ENCODE data around the gene SHANK3.

SHANK3 gene

DNA sequence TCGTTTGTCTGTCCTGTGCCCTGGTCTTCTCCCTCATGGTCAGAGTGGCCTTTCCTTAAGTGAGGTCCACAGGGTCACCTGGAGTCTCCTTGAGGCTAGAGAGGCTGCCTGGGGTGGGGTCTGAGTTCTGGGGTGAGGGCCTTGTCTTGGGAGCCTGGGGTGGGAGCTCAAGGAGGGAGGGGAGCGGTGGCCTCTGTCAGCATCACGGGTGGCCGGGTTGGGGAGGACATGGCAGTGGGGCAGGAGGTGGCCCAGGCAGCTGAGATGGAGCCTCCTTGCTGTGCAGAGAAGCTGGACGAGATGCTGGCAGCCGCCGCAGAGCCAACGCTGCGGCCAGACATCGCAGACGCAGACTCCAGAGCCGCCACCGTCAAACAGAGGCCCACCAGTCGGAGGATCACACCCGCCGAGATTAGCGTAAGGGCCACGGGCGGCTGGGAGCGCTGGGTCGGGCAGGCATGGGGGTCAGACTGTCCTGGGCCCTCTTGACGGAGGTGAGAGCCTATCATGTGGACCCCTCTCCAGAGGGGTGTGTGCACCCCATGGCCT lies 42.1 kb downstream of the SHANK3 start:
- DNase-seq = no peak

DNA sequence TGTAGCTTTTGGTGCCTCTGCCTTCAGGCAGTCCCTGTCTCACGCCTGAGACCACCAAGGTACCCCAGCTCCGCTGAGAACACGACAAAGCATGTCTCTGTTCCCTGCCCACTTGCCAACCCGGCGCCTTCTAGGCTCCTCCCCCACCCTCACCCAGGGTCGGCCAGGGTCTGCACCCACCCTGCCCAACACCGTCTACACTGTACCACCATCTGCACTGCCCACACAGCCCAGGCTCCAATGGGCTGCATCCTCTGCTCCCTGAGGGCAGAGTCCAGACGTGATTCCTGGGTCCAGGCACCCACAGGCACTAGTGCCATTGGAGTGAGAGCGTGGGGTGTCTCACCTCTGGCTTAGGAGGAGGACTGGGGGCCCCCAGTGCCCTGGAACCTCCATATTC lies 42.6 kb downstream of the SHANK3 start:
- DNase-seq = no peak

DNA sequence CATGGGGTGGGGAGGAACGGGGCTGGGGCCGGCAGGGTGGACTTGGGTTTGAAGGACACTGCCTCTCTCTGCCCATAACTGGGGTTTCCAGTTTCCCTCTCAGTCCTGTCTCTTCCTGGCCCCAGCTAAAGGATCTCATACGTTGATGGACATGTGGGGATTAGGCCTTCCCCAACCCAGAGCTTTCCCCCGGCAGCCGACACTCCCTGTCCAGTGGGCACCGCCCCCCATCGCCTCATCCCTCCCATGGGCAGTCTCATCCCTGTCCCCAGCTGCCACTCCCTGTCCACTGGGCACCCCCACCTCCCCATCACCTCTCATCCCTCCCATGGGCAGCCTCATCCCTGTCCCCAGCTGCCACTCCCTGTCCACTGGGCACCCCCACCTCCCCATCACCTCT lies 43.2 kb downstream of the SHANK3 start:
- DNase-seq = no peak

DNA sequence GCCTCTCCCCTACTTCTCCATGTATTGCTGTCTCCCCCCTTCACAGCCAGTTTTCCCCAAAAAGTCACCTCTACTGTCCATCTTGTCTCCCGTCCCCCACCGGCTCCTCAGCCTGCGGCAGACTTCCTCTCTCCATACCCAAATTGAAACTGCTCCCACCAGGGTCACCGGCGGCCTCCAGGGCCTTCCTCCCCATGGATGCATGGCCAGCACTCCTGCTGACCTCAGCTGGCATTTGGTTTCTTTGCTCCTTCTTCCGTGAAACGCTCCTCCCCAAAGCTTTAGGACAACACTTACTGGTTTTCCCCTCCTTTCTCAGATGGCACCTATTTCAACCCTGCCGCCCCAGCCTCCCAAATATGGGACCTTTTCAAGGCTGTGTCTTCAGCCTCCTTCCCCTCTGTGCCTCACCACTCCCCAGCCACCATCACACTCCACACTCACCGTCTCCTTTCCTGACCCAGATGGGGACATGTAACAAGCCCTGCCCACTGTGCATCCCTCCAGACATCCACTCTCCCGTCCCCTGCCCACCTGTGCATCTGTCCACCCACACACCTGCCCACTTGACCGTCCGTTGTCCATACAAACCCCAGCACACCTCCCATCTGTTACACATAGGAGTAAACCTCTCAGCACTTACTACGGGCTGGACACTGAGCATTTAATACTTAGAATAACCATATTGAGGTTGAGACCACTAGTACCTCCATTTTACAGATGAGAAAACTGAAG lies 43.8 kb downstream of the SHANK3 start:
- no peak for DNase-seq

DNA sequence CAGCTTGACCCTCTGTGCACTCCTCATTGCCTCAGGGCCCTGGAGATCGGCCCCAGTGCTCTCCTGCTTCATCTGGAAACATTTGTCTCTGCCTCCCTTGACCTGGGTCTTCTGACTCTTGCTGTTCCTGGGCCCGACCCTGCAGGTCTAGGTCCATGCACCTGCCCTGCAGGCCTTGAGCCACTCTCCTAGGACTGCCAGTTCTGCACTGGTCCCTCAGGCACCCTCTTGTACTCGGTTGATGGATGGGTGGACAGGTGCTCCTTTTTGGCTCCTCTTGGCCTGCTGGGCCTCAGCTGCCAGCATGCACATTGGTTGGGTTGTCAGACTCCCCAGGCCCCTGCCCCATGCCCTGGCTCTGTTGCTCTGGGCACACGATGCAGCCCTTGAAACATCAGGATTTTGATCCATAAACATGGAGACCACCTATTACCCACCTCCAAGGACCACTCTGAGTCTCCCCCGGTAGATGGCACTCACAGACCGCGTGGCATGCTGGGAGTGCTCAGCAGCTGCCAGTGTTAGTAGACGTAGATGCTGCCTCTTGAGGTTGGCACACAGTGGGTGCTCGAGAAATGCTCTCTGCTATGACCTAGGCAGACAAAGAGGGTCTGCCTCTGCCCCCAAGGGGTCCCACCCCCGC lies 45.2 kb downstream of the SHANK3 start:
- no peak for DNase-seq

DNA sequence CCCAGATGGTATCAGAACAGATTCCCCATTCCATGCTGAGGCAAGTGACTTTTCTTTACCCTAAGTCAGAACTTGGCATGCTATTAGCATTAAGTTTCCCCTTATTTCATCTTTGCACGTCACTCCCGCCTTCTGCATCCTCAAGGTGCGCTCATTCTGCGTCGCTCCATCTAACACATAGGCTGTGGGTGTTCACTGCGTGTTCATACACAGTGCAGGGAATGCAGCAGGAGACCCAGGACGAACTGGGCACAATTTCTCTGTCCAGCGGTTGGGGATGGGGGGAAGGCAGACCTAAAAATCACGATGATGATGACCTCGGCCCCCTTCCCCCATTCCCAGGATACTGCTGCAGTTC lies 45.7 kb downstream of the SHANK3 start:
- DNase-seq = no peak

DNA sequence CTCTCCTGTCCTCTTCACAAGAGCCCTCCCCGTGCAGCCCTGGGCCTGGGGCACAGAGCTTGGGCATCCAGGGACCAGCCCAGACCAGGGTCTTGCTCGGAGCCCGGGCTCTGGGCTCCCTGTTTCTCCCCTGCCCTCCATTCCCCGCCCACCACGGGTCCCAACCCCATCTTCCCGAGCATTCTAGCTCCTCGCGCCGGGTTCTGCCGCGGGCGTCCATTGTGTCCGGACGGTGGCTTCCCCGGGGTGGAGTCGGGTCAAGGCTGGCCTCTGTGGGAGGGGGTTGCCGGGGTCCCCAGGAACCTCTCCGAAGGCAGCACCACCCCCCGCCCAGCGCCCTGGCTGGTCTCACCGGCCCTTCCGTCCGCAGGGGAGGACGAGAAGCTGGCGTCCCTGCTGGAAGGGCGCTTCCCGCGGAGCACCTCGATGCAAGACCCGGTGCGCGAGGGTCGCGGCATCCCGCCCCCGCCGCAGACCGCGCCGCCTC lies 47.2 kb downstream of the SHANK3 start:
- no peak for DNase-seq

DNA sequence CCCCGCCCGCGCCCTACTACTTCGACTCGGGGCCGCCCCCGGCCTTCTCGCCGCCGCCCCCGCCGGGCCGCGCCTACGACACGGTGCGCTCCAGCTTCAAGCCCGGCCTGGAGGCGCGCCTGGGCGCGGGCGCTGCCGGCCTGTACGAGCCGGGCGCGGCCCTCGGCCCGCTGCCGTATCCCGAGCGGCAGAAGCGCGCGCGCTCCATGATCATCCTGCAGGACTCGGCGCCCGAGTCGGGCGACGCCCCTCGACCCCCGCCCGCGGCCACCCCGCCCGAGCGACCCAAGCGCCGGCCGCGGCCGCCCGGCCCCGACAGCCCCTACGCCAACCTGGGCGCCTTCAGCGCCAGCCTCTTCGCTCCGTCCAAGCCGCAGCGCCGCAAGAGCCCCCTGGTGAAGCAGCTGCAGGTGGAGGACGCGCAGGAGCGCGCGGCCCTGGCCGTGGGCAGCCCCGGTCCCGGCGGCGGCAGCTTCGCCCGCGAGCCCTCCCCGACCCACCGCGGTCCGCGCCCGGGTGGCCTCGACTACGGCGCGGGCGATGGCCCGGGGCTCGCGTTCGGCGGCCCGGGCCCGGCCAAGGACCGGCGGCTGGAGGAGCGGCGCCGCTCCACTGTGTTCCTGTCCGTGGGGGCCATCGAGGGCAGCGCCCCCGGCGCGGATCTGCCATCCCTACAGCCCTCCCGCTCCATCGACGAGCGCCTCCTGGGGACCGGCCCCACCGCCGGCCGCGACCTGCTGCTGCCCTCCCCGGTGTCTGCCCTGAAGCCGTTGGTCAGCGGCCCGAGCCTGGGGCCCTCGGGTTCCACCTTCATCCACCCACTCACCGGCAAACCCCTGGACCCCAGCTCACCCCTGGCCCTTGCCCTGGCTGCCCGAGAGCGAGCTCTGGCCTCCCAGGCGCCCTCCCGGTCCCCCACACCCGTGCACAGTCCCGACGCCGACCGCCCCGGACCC lies 48.0 kb downstream of the SHANK3 start:
- no peak for DNase-seq

DNA sequence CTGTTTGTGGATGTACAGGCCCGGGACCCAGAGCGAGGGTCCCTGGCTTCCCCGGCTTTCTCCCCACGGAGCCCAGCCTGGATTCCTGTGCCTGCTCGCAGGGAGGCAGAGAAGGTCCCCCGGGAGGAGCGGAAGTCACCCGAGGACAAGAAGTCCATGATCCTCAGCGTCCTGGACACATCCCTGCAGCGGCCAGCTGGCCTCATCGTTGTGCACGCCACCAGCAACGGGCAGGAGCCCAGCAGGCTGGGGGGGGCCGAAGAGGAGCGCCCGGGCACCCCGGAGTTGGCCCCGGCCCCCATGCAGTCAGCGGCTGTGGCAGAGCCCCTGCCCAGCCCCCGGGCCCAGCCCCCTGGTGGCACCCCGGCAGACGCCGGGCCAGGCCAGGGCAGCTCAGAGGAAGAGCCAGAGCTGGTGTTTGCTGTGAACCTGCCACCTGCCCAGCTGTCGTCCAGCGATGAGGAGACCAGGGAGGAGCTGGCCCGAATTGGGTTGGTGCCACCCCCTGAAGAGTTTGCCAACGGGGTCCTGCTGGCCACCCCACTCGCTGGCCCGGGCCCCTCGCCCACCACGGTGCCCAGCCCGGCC lies 48.7 kb downstream of the SHANK3 start:
- DNase-seq = no peak

DNA sequence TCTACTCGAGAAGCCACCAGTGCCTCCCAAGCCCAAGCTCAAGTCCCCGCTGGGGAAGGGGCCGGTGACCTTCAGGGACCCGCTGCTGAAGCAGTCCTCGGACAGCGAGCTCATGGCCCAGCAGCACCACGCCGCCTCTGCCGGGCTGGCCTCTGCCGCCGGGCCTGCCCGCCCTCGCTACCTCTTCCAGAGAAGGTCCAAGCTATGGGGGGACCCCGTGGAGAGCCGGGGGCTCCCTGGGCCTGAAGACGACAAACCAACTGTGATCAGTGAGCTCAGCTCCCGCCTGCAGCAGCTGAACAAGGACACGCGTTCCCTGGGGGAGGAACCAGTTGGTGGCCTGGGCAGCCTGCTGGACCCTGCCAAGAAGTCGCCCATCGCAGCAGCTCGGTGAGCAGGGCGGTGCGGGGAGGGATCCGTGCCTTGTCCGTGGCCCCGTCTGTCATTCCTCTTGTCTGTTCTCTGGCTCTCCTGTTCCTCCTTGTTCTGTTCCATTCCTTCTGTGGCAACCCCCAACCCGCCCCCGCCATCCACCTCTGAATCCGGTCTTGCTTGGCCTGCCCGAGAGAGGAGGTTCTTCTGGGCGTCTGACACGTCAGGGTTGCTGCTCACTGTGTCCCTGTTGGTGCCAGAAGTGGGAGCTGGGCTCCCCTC lies 49.6 kb downstream of the SHANK3 start:
- no peak for DNase-seq
